Pons (tissue), 1 donor: Measurements from ENCODE around the gene HPD.

Source experiments
- DNase-seq: peaks from one replicate; pipeline ENCODE4 v3.0.0-alpha.2; 2016; ENCODE audit warnings: low spot score

HPD gene

GRCh38 chr12:121810833-121811433 is 47.7 kb downstream of the HPD start:
- no peak for DNase-seq

- no peak for DNase-seq
These were observed 48.3 kb downstream of the HPD start for GRCh38 chr12:121810234-121810817.

- no peak for DNase-seq
These were observed 48.9 kb downstream of the HPD start for GRCh38 chr12:121809712-121810116.

GRCh38 chr12:121808623-121809022 is 50.0 kb downstream of the HPD start:
- no peak for DNase-seq

- no peak for DNase-seq
These were observed 50.9 kb downstream of the HPD start for GRCh38 chr12:121807642-121808347.

GRCh38 chr12:121806546-121807423 is 51.9 kb downstream of the HPD start:
- no peak for DNase-seq

GRCh38 chr12:121806009-121806545 is 52.6 kb downstream of the HPD start:
- no peak for DNase-seq

- no peak for DNase-seq
These were observed 53.3 kb downstream of the HPD start for GRCh38 chr12:121805171-121806008.

GRCh38 chr12:121804417-121805111 is 54.1 kb downstream of the HPD start:
- no peak for DNase-seq

- no peak for DNase-seq
These were observed 54.7 kb downstream of the HPD start, which contains the start of gene SETD1B for GRCh38 chr12:121803861-121804416. Gene SETD1B (plus strand): TSS chr12:121804009. CDS start chr12:121804738, 729 bp downstream.

- peak; percentile 98 for DNase-seq
These were observed 55.6 kb downstream of the HPD start for GRCh38 chr12:121802843-121803698.

- DNase-seq, result no peak
These were observed 56.2 kb downstream of the HPD start for GRCh38 chr12:121802485-121802842.

- peak; percentile 67 for DNase-seq
These were observed 56.8 kb downstream of the HPD start for GRCh38 chr12:121801595-121802484.

GRCh38 chr12:121800694-121801594 is 57.7 kb downstream of the HPD start:
- peak; percentile 60 for DNase-seq

- peak; percentile 65 for DNase-seq
These were observed 58.6 kb downstream of the HPD start for GRCh38 chr12:121799842-121800693.

GRCh38 chr12:121799156-121799841 is 59.4 kb downstream of the HPD start:
- peak; percentile 77 for DNase-seq
